Fibroblast of pulmonary artery (primary cell): Measurements from ENCODE around the gene IGSF3.
A peak's percentile ranks its signal among the peaks of the same experiment; 100 is the strongest.

ENCODE experiments used
- DNase-seq: peaks from one replicate; pipeline ENCODE4 v3.0.0-alpha.2; 2010; ENCODE audit warnings: low read depth
- H3K4me3 ChIP-seq: replicated peaks from 2 replicates; pipeline ENCODE4 v1.5.1; 2011; ENCODE audit warnings: low read depth, mild to moderate bottlenecking, control low read depth, low read length, moderate library complexity
- TF ChIP-seq, protein P1 (sequence below): IDR thresholded peaks from 2 replicates; pipeline ENCODE4 v1.5.1; 2011; ENCODE audit warnings: mild to moderate bottlenecking, control low read depth, low read length, inconsistent platforms; ENCODE audit errors: missing control alignments

Gene IGSF3

GRCh38 chr1:116579259-116579875, 88.2 kb downstream of the IGSF3 start:
- no peak overlapping the region for H3K4me3 ChIP-seq
- TF ChIP-seq, protein P1, sequence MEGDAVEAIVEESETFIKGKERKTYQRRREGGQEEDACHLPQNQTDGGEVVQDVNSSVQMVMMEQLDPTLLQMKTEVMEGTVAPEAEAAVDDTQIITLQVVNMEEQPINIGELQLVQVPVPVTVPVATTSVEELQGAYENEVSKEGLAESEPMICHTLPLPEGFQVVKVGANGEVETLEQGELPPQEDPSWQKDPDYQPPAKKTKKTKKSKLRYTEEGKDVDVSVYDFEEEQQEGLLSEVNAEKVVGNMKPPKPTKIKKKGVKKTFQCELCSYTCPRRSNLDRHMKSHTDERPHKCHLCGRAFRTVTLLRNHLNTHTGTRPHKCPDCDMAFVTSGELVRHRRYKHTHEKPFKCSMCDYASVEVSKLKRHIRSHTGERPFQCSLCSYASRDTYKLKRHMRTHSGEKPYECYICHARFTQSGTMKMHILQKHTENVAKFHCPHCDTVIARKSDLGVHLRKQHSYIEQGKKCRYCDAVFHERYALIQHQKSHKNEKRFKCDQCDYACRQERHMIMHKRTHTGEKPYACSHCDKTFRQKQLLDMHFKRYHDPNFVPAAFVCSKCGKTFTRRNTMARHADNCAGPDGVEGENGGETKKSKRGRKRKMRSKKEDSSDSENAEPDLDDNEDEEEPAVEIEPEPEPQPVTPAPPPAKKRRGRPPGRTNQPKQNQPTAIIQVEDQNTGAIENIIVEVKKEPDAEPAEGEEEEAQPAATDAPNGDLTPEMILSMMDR: no peak
- no peak for DNase-seq

- H3K4me3 ChIP-seq: no peak overlapping the region
- DNase-seq: no peak
- TF ChIP-seq, protein P1: no peak
These were observed 89.0 kb downstream of the IGSF3 start for GRCh38 chr1:116578581-116578980.

DNA sequence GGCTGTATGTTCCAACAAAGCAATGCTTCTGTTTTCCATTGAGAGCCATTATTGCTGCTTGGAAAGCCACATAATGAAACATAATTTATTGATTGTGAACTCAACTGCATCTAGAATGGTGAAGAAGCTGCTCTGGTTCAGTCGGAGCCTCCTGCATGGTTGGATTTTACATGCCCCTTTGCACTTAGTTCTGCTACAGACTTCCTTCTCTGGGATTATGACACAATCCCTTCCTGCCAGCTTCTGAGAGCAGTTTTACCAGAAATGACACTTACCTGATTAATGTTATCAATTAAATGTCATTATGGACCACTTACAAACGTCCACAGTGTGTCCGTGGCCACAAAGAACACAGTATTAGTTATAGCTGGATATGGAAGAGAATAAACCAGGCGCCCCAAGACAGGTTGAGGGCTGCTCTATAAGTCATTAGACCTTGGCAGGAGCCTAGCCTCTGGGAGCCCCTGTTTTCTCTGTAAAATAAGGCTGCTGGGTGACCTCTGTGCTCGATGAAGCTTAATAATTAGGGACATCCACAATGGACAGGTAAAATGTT, 89.7 kb downstream of the IGSF3 start:
- no peak overlapping the region for H3K4me3 ChIP-seq
- TF ChIP-seq, protein P1: no peak
- DNase-seq: no peak

DNA sequence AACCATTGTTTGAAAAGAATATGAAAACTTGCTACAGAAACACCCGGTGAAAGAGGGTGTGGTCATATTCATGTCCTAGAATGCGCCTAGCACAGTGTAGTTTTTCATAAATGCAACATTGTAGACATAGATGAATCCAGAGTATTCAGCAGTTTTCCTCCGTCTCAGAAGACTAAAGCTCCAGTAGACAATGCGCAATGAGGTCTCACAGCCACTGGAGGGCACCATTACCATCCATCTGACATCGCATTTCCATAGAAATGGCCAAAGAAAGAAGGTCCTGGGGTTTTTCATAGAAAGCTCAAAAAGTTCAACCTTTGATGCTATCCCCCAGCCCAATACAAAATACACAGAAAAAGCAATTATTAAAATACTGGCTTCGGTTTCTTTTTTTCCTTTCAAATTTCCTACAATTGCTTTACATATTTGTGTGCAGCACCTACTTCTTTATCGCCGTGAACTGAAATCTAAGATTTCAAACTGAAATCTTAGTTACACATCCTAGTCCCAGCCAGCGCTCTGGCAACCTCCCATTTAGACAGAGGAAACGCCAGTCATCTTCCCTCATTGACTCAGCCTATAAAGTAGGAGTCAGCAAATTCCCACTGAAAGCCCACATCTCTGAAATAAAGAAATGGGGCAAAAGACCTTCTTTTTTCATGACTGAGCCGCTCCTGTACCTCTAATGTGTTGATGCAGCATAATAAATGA, 92.8 kb downstream of the IGSF3 start:
- no peak overlapping the region for H3K4me3 ChIP-seq
- peak; percentile 84 for DNase-seq
- TF ChIP-seq, protein P1: peak; percentile 94

DNA sequence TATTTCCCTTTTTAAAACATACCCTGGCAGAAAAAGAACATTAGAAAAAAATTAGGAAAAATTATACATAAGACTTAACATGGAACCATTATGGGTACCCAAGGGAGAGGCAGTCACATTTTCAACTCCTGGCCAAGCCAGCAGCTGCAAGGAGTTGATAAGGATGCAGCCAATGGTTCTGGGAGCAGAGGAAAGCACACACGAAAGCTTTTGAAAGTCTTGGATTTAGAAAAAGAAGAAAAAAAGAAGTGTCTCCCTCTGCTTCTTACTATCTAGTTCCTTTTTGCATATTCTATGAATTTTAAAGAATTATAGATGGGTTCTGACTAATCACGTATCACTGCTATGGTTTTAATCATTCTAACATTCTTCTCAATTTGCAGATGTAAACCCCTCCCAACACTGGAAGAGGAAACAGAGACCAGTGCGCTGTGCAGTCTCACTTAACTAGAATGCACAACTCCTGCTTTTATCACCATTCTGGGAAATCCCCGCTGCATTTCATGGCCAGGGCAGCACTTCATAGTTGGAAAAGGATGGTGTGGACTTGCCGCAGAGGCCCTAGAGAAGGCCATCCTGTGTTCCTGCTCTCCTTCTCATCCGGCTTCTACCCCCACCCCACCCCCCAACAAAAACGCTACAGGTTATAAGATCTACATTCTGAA, 94.0 kb downstream of the IGSF3 start:
- TF ChIP-seq, protein P1: no peak
- no peak overlapping the region for H3K4me3 ChIP-seq
- peak; percentile 56 for DNase-seq

GRCh38 chr1:116572771-116573430, 94.6 kb downstream of the IGSF3 start:
- no peak overlapping the region for H3K4me3 ChIP-seq
- TF ChIP-seq, protein P1: no peak
- no peak for DNase-seq
